Osteoblast (primary cell): ENCODE results near the gene LLGL1. TPM values are rescaled to one million over a fixed set of nuclear protein-coding genes. Genes with fewer than 3 reads are reported as not detected.
A peak's percentile ranks its signal among the peaks of the same experiment; 100 is the strongest.

Experiments
- DNase-seq: peaks from one replicate; pipeline ENCODE4 v3.0.0; 2011; ENCODE audit warnings: low spot score, mixed read lengths; ENCODE audit not compliant: insufficient read length; ENCODE audit errors: missing footprints
- H2AFZ ChIP-seq: 2 replicates; pipeline ENCODE4 v1.6.0; 2011; ENCODE audit warnings: mild to moderate bottlenecking, low read length
- H3K27ac ChIP-seq: 2 replicates; pipeline ENCODE4 v1.5.1; 2011; ENCODE audit warnings: mild to moderate bottlenecking, low read depth, low read length, moderate library complexity
- H3K27me3 ChIP-seq: 2 replicates; pipeline ENCODE4 v1.6.0; 2012; ENCODE audit warnings: mild to moderate bottlenecking, control low read depth, inconsistent platforms, low read length, moderate library complexity; ENCODE audit not compliant: insufficient read depth
- H3K36me3 ChIP-seq: 2 replicates; pipeline ENCODE4 v1.5.1; 2011; ENCODE audit warnings: mild to moderate bottlenecking, low read length, control low read depth, moderate library complexity; ENCODE audit not compliant: insufficient read depth
- H3K4me1 ChIP-seq: 2 replicates; pipeline ENCODE4 v1.5.1; 2011; ENCODE audit warnings: mild to moderate bottlenecking, low read length, control low read depth, moderate library complexity; ENCODE audit not compliant: insufficient read depth
- H3K4me2 ChIP-seq: 2 replicates; pipeline ENCODE4 v1.6.0; 2011; ENCODE audit warnings: mild to moderate bottlenecking, low read length; ENCODE audit not compliant: insufficient read depth
- H3K4me3 ChIP-seq: fragments of 200-600 bp; sonication (generic); 3 replicates; pipeline ENCODE4 v1.5.1; 2012; ENCODE audit warnings: mild to moderate bottlenecking, low read length, inconsistent platforms; ENCODE audit not compliant: insufficient read depth
- H3K79me2 ChIP-seq: 2 replicates; pipeline ENCODE4 v1.6.0; 2012; ENCODE audit warnings: mild to moderate bottlenecking, low read length, control low read depth, inconsistent platforms; ENCODE audit not compliant: insufficient read depth
- H3K9me3 ChIP-seq: 2 replicates; pipeline ENCODE4 v1.5.1; 2011; ENCODE audit warnings: low read depth, low read length, control low read depth
- H4K20me1 ChIP-seq: 2 replicates; pipeline ENCODE4 v1.6.0; 2012; ENCODE audit warnings: mild to moderate bottlenecking, low read length, control low read depth; ENCODE audit not compliant: insufficient read depth
- CTCF ChIP-seq: IDR thresholded peaks from 2 replicates; pipeline ENCODE4 v1.5.1; 2011; ENCODE audit warnings: mild to moderate bottlenecking, low read depth, low read length, moderate library complexity; ENCODE audit errors: extremely low read depth
- total RNA-seq: library from RNA; depleted of rRNA; stranded (reverse); fragments of >200 nt; gene quantifications from 2 replicates; pipeline ENCODE4 v1.2.3, GENCODE V29; 2012

Gene LLGL1
- total RNA-seq, 1 donor = 50.3 TPM

GRCh38 chr17:18237461-18237860 is 12.0 kb downstream of the LLGL1 start:
- H3K9me3 ChIP-seq = no peaks in the 10 kb centered on the region
- no peak overlapping the region for H3K4me3 ChIP-seq
- H3K27ac ChIP-seq = no peak overlapping the region
- H3K27me3 ChIP-seq = no peaks in the 10 kb centered on the region
- H3K79me2 ChIP-seq = peaks cover 16% of the 10 kb centered on the region
- peaks cover 12% of the 10 kb centered on the region for H3K4me1 ChIP-seq
- peaks cover 8% of the 10 kb centered on the region for H4K20me1 ChIP-seq
- TF ChIP-seq CTCF = no peak
- H3K4me2 ChIP-seq = no peak overlapping the region
- no peak overlapping the region for H2AFZ ChIP-seq
- H3K36me3 ChIP-seq = peaks cover 56% of the 10 kb centered on the region
- peak; percentile 78 for DNase-seq

- DNase-seq = no peak
- no peak overlapping the region for H3K27ac ChIP-seq
- no peak overlapping the region for H3K4me3 ChIP-seq
- no peaks in the 10 kb centered on the region for H3K27me3 ChIP-seq
- no peak overlapping the region for H3K4me2 ChIP-seq
- peaks cover 12% of the 10 kb centered on the region for H3K4me1 ChIP-seq
- H2AFZ ChIP-seq = no peak overlapping the region
- H3K9me3 ChIP-seq = no peaks in the 10 kb centered on the region
- peaks cover 52% of the 10 kb centered on the region for H3K36me3 ChIP-seq
- no peaks in the 10 kb centered on the region for H4K20me1 ChIP-seq
- peaks cover 8% of the 10 kb centered on the region for H3K79me2 ChIP-seq
- TF ChIP-seq CTCF = no peak
Measured at GRCh38 chr17:18238299-18238698, 12.9 kb downstream of the LLGL1 start.

- Histone ChIP-seq H3K79me2 (no peaks in the 10 kb centered on the region), H3K27me3 (no peaks in the 10 kb centered on the region), H3K36me3 (peaks cover 55% of the 10 kb centered on the region), H3K9me3 (no peaks in the 10 kb centered on the region), H3K27ac (no peak overlapping the region), H3K4me2 (no peak overlapping the region), H3K4me3 (no peak overlapping the region), H4K20me1 (peaks cover 8% of the 10 kb centered on the region), H3K4me1 (peaks cover 8% of the 10 kb centered on the region), H2AFZ (no peak overlapping the region)
- no peak for DNase-seq
- TF ChIP-seq CTCF = no peak
Measured at GRCh38 chr17:18240449-18240848, 15.0 kb downstream of the LLGL1 start.

GRCh38 chr17:18241229-18241871 is 15.9 kb downstream of the LLGL1 start:
- H4K20me1 ChIP-seq = peaks cover 9% of the 10 kb centered on the region
- H3K36me3 ChIP-seq = peaks cover 64% of the 10 kb centered on the region
- no peak for DNase-seq
- no peaks in the 10 kb centered on the region for H3K27me3 ChIP-seq
- no peak overlapping the region for H3K4me2 ChIP-seq
- no peak overlapping the region for H3K27ac ChIP-seq
- H2AFZ ChIP-seq = no peak overlapping the region
- no peaks in the 10 kb centered on the region for H3K9me3 ChIP-seq
- H3K4me1 ChIP-seq = no peaks in the 10 kb centered on the region
- H3K79me2 ChIP-seq = no peaks in the 10 kb centered on the region
- no peak overlapping the region for H3K4me3 ChIP-seq
- no peak for TF ChIP-seq CTCF
